ENCODE measurements around the gene POLG2.
"Not testable (repeated sequence)": the region's sequence is repeated elsewhere in the genome, so short reads cannot be mapped to it uniquely, and the experiment has no call there.

The POLG2 gene

GRCh38 chr17:64477849-64478248, 19.0 kb downstream of the POLG2 start:
- Histone ChIP-seq H3K4me3 (ENCODE audit: insufficient read length, low read depth) (no peak overlapping the region), H3K27me3 (ENCODE audit: insufficient read depth, insufficient read length) (no peaks in the 10 kb centered on the region), H3K9ac (ENCODE audit: insufficient read length, low read depth) (no peak overlapping the region), H3K36me3 (ENCODE audit: insufficient read depth, insufficient read length, low read length) (peaks cover 39% of the 10 kb centered on the region), H3K9me3 (ENCODE audit: insufficient read depth, low read length) (no peaks in the 10 kb centered on the region), H3K4me1 (ENCODE audit: insufficient read depth, insufficient read length) (no peaks in the 10 kb centered on the region)
- TF ChIP-seq ZNF274 (IDR thresholded peaks at IDR 0.05; ENCODE audit: low read depth, low read length), result no peak
- TF ChIP-seq SUZ12 (IDR thresholded peaks at IDR 0.05; ENCODE audit: extremely low read depth, insufficient read depth, insufficient read length), result no peak
- TF ChIP-seq YY1 (IDR thresholded peaks at IDR 0.05; ENCODE audit: insufficient read depth, insufficient read length), result no peak
- DNase-seq (ENCODE audit: low read depth, low spot score), result no peak

- TF ChIP-seq ZNF274 (IDR thresholded peaks at IDR 0.05; ENCODE audit: low read depth, low read length) (no peak), SUZ12 (IDR thresholded peaks at IDR 0.05; ENCODE audit: extremely low read depth, insufficient read depth, insufficient read length) (no peak), YY1 (IDR thresholded peaks at IDR 0.05; ENCODE audit: insufficient read depth, insufficient read length) (no peak)
- H3K36me3 ChIP-seq (ENCODE audit: insufficient read depth, insufficient read length, low read length), result peaks cover 6% of the 10 kb centered on the region
- no peak overlapping the region for H3K9ac ChIP-seq (ENCODE audit: insufficient read length, low read depth)
- H3K27me3 ChIP-seq (ENCODE audit: insufficient read depth, insufficient read length), result no peaks in the 10 kb centered on the region
- no peak overlapping the region for H3K4me3 ChIP-seq (ENCODE audit: insufficient read length, low read depth)
- H3K4me1 ChIP-seq (ENCODE audit: insufficient read depth, insufficient read length), result peaks cover 13% of the 10 kb centered on the region
- DNase-seq (ENCODE audit: low read depth, low spot score), result no peak
- no peaks in the 10 kb centered on the region for H3K9me3 ChIP-seq (ENCODE audit: insufficient read depth, low read length)
Observed at GRCh38 chr17:64472564-64472963, 24.3 kb downstream of the POLG2 start.

GRCh38 chr17:64471440-64471839, 25.4 kb downstream of the POLG2 start:
- Histone ChIP-seq H3K9ac (ENCODE audit: insufficient read length, low read depth) (no peak overlapping the region), H3K4me3 (ENCODE audit: insufficient read length, low read depth) (no peak overlapping the region), H3K36me3 (ENCODE audit: insufficient read depth, insufficient read length, low read length) (no peaks in the 10 kb centered on the region), H3K27me3 (ENCODE audit: insufficient read depth, insufficient read length) (no peaks in the 10 kb centered on the region), H3K9me3 (ENCODE audit: insufficient read depth, low read length) (no peaks in the 10 kb centered on the region), H3K4me1 (ENCODE audit: insufficient read depth, insufficient read length) (peaks cover 13% of the 10 kb centered on the region)
- TF ChIP-seq ZNF274 (IDR thresholded peaks at IDR 0.05; ENCODE audit: low read depth, low read length), result no peak
- no peak for TF ChIP-seq YY1 (IDR thresholded peaks at IDR 0.05; ENCODE audit: insufficient read depth, insufficient read length)
- no peak for TF ChIP-seq SUZ12 (IDR thresholded peaks at IDR 0.05; ENCODE audit: extremely low read depth, insufficient read depth, insufficient read length)
- no peak for DNase-seq (ENCODE audit: low read depth, low spot score)

- no peaks in the 10 kb centered on the region for H3K9me3 ChIP-seq (ENCODE audit: insufficient read depth, low read length)
- H3K9ac ChIP-seq (ENCODE audit: insufficient read length, low read depth), result no peak overlapping the region
- H3K4me3 ChIP-seq (ENCODE audit: insufficient read length, low read depth), result no peak overlapping the region
- no peaks in the 10 kb centered on the region for H3K36me3 ChIP-seq (ENCODE audit: insufficient read depth, insufficient read length, low read length)
- DNase-seq (ENCODE audit: low read depth, low spot score), result peak; percentile 33
- no peaks in the 10 kb centered on the region for H3K27me3 ChIP-seq (ENCODE audit: insufficient read depth, insufficient read length)
- H3K4me1 ChIP-seq (ENCODE audit: insufficient read depth, insufficient read length), result peaks cover 15% of the 10 kb centered on the region
- TF ChIP-seq ZNF274 (IDR thresholded peaks at IDR 0.05; ENCODE audit: low read depth, low read length) (no peak), YY1 (IDR thresholded peaks at IDR 0.05; ENCODE audit: insufficient read depth, insufficient read length) (no peak), SUZ12 (IDR thresholded peaks at IDR 0.05; ENCODE audit: extremely low read depth, insufficient read depth, insufficient read length) (no peak)
Observed at GRCh38 chr17:64470625-64471024, 26.2 kb downstream of the POLG2 start.

GRCh38 chr17:64466834-64467233, 30.0 kb downstream of the POLG2 start:
- H3K4me1 ChIP-seq (ENCODE audit: insufficient read depth, insufficient read length), result peaks cover 15% of the 10 kb centered on the region
- H3K36me3 ChIP-seq (ENCODE audit: insufficient read depth, insufficient read length, low read length); H3K4me3 ChIP-seq (ENCODE audit: insufficient read length, low read depth); DNase-seq (ENCODE audit: low read depth, low spot score); H3K27me3 ChIP-seq (ENCODE audit: insufficient read depth, insufficient read length); H3K9me3 ChIP-seq (ENCODE audit: insufficient read depth, low read length); H3K9ac ChIP-seq (ENCODE audit: insufficient read length, low read depth): not testable (repeated sequence)

GRCh38 chr17:64466019-64466735, 30.7 kb downstream of the POLG2 start:
- TF ChIP-seq ZNF274 (IDR thresholded peaks at IDR 0.05; ENCODE audit: low read depth, low read length) (no peak), YY1 (IDR thresholded peaks at IDR 0.05; ENCODE audit: insufficient read depth, insufficient read length) (no peak), SUZ12 (IDR thresholded peaks at IDR 0.05; ENCODE audit: extremely low read depth, insufficient read depth, insufficient read length) (no peak)
- Histone ChIP-seq H3K36me3 (ENCODE audit: insufficient read depth, insufficient read length, low read length) (no peaks in the 10 kb centered on the region), H3K9me3 (ENCODE audit: insufficient read depth, low read length) (no peaks in the 10 kb centered on the region), H3K27me3 (ENCODE audit: insufficient read depth, insufficient read length) (no peaks in the 10 kb centered on the region), H3K9ac (ENCODE audit: insufficient read length, low read depth) (no peak overlapping the region), H3K4me1 (ENCODE audit: insufficient read depth, insufficient read length) (peaks cover 12% of the 10 kb centered on the region), H3K4me3 (ENCODE audit: insufficient read length, low read depth) (no peak overlapping the region)
- DNase-seq (ENCODE audit: low read depth, low spot score), result no peak

GRCh38 chr17:64461788-64462187, 35.1 kb downstream of the POLG2 start:
- Histone ChIP-seq H3K27me3 (ENCODE audit: insufficient read depth, insufficient read length) (no peaks in the 10 kb centered on the region), H3K4me3 (ENCODE audit: insufficient read length, low read depth) (no peak overlapping the region), H3K36me3 (ENCODE audit: insufficient read depth, insufficient read length, low read length) (no peaks in the 10 kb centered on the region), H3K9ac (ENCODE audit: insufficient read length, low read depth) (no peak overlapping the region), H3K9me3 (ENCODE audit: insufficient read depth, low read length) (no peaks in the 10 kb centered on the region), H3K4me1 (ENCODE audit: insufficient read depth, insufficient read length) (peaks cover 2% of the 10 kb centered on the region)
- no peak for DNase-seq (ENCODE audit: low read depth, low spot score)
- no peak for TF ChIP-seq SUZ12 (IDR thresholded peaks at IDR 0.05; ENCODE audit: extremely low read depth, insufficient read depth, insufficient read length)
- TF ChIP-seq ZNF274 (IDR thresholded peaks at IDR 0.05; ENCODE audit: low read depth, low read length), result no peak
- TF ChIP-seq YY1 (IDR thresholded peaks at IDR 0.05; ENCODE audit: insufficient read depth, insufficient read length), result no peak

Measured in NT2/D1 (cell line).